ENCODE measurements around the gene SPDYE18. TPM values are rescaled to one million over a fixed set of nuclear protein-coding genes. Genes with fewer than 3 reads are reported as not detected.
"Not testable (repeated sequence)": the region's sequence is repeated elsewhere in the genome, so short reads cannot be mapped to it uniquely, and the experiment has no call there.

Gene SPDYE18, protein sequence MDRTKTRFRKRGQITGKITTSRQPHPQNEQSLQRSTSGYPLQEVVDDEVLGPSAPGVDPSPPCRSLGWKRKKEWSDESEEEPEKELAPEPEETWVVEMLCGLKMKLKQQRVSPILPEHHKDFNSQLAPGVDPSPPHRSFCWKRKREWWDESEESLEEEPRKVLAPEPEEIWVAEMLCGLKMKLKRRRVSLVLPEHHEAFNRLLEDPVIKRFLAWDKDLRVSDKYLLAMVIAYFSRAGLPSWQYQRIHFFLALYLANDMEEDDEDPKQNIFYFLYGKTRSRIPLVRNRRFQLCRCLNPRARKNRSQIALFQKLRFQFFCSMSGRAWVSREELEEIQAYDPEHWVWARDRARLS
- total RNA-seq: 1.7 TPM

DNA sequence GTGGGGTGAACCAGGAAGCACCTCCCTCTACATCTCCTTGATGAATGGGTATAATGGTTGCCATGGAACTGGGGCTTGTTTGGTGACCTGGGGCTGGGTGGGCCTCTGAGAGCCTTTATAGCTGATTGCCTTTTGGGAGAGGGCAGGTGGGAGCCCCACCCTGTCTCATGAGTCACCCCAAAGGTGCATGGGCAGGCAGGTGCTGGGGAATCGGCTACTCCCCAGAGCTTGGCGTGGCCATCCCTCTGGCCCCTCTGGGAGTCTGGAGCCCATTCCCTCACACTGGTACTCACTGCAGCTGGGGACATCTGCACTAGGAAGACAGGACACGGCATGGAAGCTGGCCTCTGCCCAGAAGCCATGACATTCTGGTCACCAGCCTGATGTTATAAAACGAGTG lies at the start of gene SPDYE18:
TSS of gene SPDYE18 (minus strand) at position 2 of the 400 bp plus-strand sequence. CDS start 2,046 bp downstream, outside the sequence.
- DNase-seq (ENCODE audit: low spot score): not testable (repeated sequence)

DNA sequence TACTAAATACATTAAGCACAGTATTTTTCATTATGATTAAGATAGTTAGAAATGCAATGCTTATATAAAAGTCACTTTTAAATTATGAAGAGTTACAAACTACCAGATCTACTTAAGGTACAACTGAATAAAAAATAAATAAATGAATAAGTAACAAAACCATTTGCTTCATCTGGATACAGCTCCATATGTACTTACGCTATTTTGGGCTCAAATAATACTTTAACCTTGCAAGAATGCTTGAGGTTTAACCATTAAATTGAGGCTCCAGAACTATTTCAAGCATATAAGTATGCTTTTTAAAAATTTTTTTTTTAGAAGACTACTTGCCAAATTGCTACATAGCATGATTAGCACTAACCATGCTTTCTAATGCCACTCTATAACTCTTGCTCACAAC lies 46.0 kb upstream of the SPDYE18 start:
- not testable (repeated sequence) for DNase-seq (ENCODE audit: low spot score)

DNA sequence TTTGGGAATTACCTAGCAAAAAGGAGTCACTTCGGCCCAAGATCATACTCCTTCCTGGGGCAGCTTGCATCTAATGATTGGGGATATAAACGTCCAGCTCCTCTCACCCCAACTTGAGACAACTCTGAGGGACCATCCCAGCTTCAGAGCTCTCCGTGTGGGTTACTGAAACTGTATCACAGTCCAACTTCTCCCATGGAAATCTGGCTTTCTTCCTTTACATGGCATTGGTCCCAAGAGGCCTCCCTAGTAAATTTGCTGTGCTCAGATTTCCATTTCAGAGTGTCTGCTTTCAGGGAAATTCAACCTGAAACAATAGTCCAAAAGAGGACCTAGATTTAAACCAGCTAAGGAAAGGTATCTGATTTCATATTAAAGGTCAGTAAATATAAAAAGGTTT lies 45.3 kb upstream of the SPDYE18 start:
- not testable (repeated sequence) for DNase-seq (ENCODE audit: low spot score)

DNA sequence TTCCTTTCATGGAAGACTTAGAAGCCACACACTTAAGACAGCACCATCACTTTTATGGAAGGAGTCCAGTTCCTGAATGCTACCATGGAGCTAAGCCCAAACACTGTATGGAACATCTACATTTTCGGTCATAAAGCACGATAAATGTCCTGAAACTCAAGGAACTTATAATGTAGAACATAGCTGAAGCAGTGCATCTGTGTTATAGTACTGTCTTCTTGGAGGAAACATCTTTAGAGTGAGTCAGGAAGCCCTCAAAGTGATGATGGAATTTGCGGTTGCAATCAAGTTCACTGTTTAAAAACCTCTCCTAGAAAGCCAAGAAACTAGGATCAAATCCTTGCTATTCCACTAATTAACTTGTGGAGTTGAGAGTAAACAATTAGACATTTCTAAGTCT lies 43.5 kb upstream of the SPDYE18 start:
- not testable (repeated sequence) for DNase-seq (ENCODE audit: low spot score)

DNA sequence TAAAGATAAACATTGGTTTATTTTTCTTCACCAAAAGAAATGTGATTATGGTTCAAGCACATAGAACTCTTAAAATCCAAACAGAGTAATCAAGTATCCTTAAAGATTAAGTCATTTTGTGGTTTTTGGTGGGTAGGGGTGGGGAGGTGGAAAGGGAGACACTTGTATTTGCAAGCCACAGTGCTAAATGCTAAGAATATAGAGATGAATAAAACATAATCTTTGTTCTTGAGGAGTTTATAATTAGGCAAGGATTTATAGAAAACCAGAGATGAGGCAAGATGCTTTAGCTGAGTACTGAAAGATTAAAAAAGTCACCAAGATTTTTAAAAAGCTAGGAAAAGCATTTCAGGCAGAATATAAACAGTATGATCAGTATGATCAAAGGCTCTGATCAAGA lies 40.3 kb upstream of the SPDYE18 start:
- not testable (repeated sequence) for DNase-seq (ENCODE audit: low spot score)

DNA sequence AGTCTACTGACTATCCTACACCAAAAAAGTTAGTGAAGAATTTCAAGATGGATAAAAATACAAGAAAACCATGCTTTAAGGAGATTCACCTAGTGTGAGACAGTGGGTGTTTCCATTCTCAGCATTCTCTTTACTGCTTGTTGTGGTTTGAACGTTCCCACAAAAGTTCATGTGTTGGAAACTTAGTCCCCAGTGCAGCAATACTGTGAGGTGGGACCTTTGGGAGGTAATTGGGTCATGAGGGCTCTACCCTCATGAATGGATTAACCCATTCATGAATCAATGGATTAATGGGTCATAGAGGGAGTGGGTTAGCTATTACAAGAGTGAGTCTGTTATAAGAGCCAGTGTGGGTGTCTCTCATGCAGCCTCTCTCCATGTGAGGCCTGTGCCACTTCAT lies 38.8 kb upstream of the SPDYE18 start:
- not testable (repeated sequence) for DNase-seq (ENCODE audit: low spot score)

DNA sequence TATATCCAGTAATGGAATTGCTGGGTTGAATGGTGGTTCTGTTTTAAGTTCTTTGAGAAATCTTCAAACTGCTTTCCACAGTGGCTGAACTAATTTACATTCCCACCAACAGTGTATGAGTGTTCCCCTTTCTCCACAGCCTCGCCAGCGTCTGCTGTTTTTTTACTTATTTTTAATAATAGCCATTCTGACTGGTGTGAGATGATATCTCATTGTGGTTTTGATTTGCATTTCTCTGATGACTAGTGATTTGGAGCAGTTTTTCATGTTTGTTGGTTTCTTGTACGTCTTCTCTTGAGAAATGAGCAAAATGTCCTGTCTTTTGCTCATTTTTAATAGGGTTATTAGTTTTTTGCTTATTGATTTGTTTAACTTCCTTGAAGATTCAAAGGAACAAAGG lies 38.1 kb upstream of the SPDYE18 start:
- not testable (repeated sequence) for DNase-seq (ENCODE audit: low spot score)

DNA sequence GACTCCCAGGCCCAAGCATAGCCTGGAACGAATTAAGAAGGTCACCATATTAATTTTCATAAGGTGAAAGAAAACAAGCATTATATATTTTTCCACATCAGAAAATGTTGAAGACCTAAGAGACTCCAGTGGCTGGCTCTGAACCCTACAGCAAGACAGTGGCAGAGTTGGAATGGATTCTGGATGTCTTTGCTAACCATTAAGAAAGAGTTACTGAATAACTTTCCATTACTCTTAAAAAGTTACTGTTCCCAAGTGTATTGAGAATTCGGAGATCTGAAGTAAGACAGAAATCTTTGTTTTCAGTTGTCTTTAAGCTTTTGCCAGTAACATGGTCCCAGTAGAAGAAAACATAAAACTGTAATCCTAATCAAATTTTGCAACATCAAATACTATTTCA lies 29.9 kb upstream of the SPDYE18 start:
- DNase-seq (ENCODE audit: low spot score): not testable (repeated sequence)

DNA sequence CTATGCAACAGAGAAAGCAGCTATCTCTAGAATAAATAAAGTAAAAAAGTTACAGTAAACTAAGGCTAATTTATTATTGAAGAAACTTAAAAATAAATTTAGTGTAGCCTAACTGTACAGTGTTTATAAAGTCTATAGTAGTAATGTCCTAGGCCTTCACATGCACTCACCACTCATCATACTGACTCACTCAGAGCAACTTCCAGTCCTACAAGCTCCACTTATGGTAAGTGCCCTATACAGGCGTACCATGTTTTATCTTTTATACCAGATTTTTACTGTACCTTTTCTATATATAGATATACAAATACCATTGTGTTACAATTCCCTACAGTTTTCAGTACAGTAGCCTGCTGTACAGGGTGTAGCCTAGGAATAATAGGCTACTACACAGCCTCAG lies 19.8 kb upstream of the SPDYE18 start:
- DNase-seq (ENCODE audit: low spot score): not testable (repeated sequence)

DNA sequence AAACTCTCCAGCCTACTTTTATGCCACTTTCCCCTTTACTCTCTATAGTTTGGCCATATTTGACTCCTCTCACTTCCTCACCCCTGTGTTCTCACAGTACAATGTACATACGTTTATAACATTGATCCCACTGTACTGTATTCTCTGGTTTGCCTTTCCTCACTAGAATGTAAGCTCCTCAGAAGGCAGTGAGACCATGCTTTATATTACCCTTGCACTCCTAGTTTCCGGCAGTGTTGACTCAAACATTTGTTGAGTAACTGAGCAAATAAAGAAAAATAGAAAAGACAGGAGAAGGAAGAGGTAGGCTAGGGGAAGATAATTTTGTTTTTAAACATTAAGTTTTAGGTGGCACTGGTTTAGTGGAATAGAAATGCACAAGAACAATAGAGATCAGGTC lies 17.9 kb upstream of the SPDYE18 start:
- DNase-seq (ENCODE audit: low spot score): not testable (repeated sequence)

DNA sequence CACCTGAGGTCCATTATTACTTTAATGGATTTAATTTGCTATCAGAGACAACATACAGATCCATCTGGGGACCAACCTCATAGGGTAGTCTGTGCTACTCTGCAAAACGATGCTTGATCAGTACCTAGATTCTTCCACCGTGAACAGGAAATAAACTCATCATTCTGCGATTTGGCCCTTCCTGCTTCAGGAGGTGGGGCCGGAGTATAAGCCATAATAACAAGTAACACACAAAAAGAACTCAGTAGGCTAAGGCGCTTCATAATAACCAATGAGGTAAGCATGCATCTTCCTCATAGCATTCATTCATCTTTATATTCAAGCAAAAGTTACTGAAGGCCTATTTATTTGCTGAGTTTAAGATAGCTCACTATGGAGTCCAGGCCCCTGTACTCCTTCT lies 17.3 kb upstream of the SPDYE18 start:
- not testable (repeated sequence) for DNase-seq (ENCODE audit: low spot score)

DNA sequence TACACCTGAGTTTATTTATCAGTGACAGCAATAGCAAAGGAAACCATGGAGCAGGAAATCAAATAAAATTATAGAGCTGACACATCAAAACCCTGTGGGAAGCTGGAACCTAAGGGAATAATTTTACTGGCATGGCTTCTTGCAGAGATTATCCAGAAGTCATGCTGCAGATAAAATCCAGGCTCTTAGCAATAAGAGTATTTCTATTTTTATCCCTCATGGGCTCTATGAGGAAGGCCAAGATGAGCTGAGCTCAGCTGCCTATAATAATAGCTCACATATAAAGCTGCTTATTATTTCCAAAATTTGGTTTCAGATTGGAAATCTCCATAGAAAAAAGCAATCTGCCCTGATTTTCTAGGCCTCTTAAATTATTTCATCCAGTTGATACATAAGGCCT lies 16.8 kb upstream of the SPDYE18 start:
- not testable (repeated sequence) for DNase-seq (ENCODE audit: low spot score)

DNA sequence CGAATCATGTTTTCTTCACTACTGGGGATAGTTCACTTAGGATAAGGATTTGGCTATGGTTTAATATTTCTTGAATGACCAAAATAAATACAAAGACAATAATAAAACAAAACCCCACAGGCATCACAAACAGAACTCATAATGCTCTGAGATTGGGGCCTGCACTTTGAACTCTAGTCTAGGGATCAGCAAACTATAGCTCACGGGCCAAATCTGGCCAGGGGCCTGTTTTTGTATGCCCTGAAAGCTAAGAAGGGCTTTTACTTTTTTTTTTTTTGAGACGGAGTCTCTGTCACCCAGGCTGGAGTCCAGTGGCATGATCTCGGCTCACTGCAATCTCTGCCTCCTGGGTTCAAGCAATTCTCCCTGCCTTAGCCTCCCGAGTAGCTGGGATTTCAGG lies 14.7 kb upstream of the SPDYE18 start:
- not testable (repeated sequence) for DNase-seq (ENCODE audit: low spot score)

DNA sequence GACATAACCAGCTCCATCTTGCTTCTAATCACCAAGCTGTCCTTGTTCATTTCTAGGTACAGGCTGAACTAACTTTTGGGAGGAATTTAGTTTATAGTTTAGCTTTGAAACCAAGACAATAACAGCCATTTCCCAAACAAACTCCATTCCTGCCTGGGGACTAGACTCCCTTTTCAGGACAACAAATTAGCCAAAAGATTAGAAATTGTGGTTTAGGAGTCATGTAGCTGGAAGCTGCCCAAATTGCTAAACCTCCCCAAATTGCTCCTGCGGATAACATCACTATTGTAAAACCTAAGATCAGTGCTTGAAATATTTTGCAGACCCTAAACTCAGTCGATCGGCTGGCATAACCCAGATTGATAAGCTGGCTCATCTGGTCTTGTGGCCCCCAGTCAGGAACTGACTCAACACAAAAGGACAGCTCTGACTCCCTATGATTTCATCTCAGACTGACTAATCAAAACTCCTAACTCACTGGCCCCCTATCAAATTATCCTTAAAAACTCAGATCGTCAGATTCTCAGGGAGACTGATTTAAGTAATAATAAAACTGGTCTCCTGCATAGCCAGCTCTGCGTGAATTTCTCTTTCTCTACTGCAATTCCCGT lies 12.5 kb upstream of the SPDYE18 start:
- not testable (repeated sequence) for DNase-seq (ENCODE audit: low spot score)

DNA sequence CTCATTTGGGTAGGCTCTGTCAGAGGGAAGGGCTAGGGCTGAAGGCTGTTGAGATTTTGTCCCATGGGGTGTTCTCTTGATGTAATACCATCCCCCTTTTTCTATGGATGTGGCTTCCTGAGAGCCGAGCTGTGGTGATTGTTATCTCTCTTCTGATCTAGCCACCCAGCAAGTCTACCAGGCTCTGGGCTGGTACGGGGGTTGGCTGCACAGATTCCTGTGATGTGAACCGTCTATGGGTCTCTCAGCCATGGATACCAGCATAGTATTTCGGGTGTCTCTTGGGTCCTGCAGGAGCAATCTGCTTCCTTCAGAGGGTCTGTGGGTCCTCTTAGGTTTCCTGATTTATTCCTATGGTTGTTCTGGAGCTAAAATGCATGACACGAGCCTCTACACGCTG lies 8.8 kb upstream of the SPDYE18 start:
- DNase-seq (ENCODE audit: low spot score): not testable (repeated sequence)

DNA sequence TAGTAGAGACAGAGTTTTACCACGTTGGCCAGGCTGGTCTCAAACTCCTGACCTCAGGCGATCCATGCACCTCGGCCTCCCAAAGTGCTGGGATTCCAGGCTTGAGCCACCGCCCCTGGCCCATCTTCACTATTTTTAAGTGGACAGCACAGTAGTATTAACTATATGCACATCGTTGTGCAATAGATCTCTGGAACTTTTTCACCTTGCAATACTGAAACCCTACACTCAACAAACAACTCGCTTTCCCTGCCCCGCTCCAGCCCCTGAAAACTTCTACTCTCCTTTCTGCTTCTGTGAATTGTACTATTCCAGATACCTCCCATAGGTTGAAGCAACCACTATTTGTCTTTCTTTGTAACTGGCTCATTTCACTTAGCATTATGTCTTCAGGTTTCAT lies 3.5 kb upstream of the SPDYE18 start:
- DNase-seq (ENCODE audit: low spot score): not testable (repeated sequence)

DNA sequence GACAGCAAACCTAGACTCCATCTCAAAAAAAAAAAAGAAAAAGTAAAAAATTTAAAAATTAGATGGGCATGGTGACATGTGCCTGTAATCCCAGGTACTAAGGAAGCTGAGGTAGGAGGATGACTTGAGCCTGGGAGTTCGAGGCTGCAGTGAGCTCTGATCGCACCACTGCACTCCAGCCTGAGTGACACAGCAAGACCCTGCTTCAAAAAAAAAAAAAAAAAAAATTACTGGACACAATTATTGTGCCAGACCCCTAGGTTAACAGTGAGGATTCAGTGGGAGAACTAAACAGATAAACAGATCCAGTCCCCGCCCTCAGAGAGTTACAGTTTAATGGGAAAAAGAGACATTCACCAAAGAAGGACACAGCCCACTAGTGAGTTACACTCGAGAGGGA lies 1.4 kb upstream of the SPDYE18 start:
- not testable (repeated sequence) for DNase-seq (ENCODE audit: low spot score)

DNA sequence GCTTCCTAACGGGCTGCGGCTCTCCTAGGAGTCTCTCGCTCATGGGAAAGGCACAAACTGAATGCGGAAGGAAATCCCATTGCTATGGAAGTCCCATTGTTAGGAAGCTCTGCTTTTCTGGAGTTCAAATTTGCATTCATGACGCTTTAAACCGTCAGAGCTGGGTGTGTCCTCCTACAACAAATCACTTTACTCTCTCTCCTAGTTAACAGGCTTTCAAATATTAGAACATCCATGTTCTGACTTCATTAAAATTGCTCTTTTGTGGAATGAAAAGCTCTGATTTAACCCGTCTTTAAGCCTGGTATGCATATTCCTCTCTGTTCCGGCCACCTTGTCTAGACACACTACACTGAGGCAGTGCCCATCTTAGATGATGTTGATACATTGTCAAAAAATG lies 30.1 kb downstream of the SPDYE18 start, which contains the start of gene SPDYE17:
TSS of gene SPDYE17 (minus strand) at position 101 of the 400 bp plus-strand sequence. CDS start 1,791 bp downstream, outside the sequence.
- not testable (repeated sequence) for DNase-seq (ENCODE audit: low spot score)

DNA sequence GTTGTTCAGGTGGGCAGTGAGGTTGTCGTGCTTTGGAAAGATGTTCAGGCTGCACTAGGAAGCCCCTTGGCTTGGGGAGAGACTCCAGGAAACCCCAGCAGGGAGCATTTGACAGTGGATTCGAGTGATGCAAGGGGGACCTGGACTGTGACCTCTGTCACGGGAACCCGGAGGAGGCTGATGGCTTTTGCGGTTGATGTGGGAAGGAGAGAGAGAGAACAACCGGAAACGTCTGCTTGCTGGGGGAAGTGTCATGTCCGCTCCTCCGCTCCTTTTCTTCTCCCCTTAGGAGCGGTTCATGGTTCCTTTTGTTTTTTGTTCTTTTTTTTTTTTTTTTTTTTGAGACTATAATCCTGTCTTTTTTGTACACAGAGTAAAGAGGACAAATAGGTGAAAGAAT lies 36.0 kb downstream of the SPDYE18 start:
- not testable (repeated sequence) for DNase-seq (ENCODE audit: low spot score)

DNA sequence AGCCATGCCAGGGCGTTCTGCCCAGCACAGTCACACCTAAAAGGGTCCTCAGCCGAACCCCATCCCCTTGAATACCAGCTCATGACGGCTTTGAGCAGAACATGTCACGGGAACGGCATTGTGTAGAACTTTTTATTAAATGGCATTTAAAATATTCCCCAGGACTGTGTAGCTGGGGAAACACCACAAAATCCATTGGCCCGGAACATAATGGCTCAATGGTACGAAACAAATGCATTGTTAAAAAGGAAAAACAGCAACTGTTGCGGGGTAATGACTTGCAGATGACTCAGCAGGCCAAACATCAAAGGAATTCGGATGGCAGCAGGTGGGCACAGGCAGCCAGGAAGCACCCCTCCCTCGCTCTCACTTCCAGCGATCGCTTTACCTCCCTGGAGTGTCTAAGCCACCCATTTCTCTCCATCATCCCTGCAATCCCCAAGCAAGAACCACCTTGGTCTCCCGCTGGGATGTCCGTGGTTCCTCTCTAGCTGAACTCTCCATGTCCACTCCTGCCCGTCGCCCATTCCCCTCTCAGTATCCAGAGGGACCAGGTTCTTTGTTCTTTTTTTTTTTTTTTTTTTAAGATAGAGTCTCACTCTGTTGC lies 52.2 kb downstream of the SPDYE18 start:
- not testable (repeated sequence) for DNase-seq (ENCODE audit: low spot score)

DNA sequence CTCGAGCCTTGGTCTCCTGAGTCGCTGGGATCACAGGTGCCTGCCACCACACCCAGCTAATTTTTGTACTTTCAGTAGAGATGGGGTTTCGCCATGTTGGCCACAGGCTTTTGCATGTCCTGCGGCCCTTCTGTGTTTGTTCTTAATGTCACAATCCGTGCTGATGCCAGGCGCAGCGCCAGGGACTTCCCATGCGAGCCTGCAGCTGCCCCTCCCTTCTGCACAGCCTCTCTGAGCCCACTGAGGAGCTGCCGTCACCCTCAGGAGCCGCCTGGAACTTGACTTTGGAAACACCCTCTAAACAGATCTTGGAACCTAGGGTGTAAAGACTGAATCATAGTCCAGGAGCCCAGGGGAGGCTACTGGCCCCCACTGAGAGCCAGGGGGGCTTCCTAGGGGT lies 54.4 kb downstream of the SPDYE18 start:
- DNase-seq (ENCODE audit: low spot score): peak; percentile 95

All from ureter (tissue), 1 donor.